Adrenal gland (tissue), 5 donors: ENCODE data around the gene TSPAN15.

Experiments
- CTCF ChIP-seq, 6 experiments: fragments of 450-650 bp in 4 of 6; fragments of 200-600 bp in 2 of 6; sonication (generic) in 1 of 6; IDR thresholded peaks; 1 replicate in 5 of 6; 2 replicates in 1 of 6; pipeline versions ENCODE4 v1.5.1 to v1.8.0; 2016 to 2021; ENCODE audit warnings: antibody characterized with exemption in 6 of 6, mild to moderate bottlenecking in 2 of 6, moderate library complexity in 1 of 6
- POLR2A ChIP-seq, 2 donors: fragments of 450-650 bp; IDR thresholded peaks; one replicate each; pipeline ENCODE4 v1.6.1; 2017; ENCODE audit warnings: antibody characterized with exemption in 2 of 2, mild to moderate bottlenecking in 2 of 2, moderate library complexity in 1 of 2
- donor health status: DM: no; HTN: no; CAD: no.

DNA sequence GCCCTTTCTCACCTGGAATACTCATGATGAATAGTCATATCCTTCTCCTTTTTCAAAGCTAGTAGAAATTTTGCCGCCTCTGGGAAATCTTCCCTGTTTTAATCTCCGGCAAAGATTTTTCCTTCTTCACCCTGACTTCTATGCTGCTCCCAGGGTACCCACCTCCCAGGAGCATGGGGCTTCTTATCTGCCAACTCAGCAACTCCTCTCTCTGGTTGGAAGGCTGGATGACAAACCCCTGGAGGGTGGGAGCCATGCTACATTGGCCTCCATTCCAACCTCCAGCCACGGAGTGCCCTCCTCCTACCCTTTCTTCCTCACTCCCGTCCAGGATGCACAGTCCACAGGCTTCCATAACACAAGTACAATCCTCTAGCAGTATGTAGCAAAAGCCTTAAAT, 102.1 kb downstream of the TSPAN15 start:
- TF ChIP-seq CTCF (IDR thresholded peaks at IDR 0.05) (no peak), POLR2A (IDR thresholded peaks at IDR 0.05) (no peak)
